HepG2 (cell line): ENCODE data around the gene MYL11. TPM values are rescaled to one million over a fixed set of nuclear protein-coding genes. Genes with fewer than 3 reads are reported as not detected.
A peak's percentile ranks its signal among the peaks of the same experiment; 100 is the strongest.

Source experiments
- GPN1 ChIP-seq: sonication (generic); formaldehyde crosslinking; IDR thresholded peaks from 2 replicates; pipeline ENCODE4 v1.5.1; 2020; ENCODE audit warnings: missing genetic modification reagents, borderline replicate concordance
- IRF2 ChIP-seq: IDR thresholded peaks from 2 replicates; pipeline ENCODE4 v1.6.1; 2018; ENCODE audit warnings: missing genetic modification reagents, missing compliant biosample characterization
- KAT8 ChIP-seq: IDR thresholded peaks from 2 replicates; pipeline ENCODE4 v1.6.1; 2016; ENCODE audit warnings: missing genetic modification reagents, missing compliant biosample characterization
- LBX2 ChIP-seq: sonication (generic); formaldehyde crosslinking; IDR thresholded peaks from 2 replicates; pipeline ENCODE4 v1.5.0; 2020; ENCODE audit warnings: missing genetic modification reagents, mild to moderate bottlenecking, borderline replicate concordance
- NFATC3 ChIP-seq: sonication (generic); formaldehyde crosslinking; IDR thresholded peaks from 2 replicates; pipeline ENCODE4 v1.5.1; 2020; ENCODE audit warnings: mild to moderate bottlenecking, missing genetic modification reagents
- NFYB ChIP-seq: sonication (generic); formaldehyde crosslinking; IDR thresholded peaks from 2 replicates; pipeline ENCODE4 v1.4.0; 2020; ENCODE audit warnings: missing genetic modification reagents
- POGZ ChIP-seq: sonication (generic); formaldehyde crosslinking; IDR thresholded peaks from 2 replicates; pipeline ENCODE4 v1.4.0; 2020; ENCODE audit warnings: mild to moderate bottlenecking, missing genetic modification reagents
- RAD21 ChIP-seq: fragments of 450-650 bp; formaldehyde crosslinking; IDR thresholded peaks from 2 replicates; pipeline ENCODE4 v1.5.0; 2020; ENCODE audit warnings: mild to moderate bottlenecking
- RBM39 ChIP-seq: fragments of 200-400 bp; formaldehyde crosslinking; IDR thresholded peaks from one replicate; pipeline ENCODE4 v1.6.1; 2018; ENCODE audit warnings: antibody characterized with exemption, mild to moderate bottlenecking, low read depth, low read length; ENCODE audit not compliant: poor library complexity, severe bottlenecking
- SNAI1 ChIP-seq: sonication (generic); formaldehyde crosslinking; IDR thresholded peaks from 2 replicates; pipeline ENCODE4 v1.5.0; 2020; ENCODE audit warnings: mild to moderate bottlenecking, missing genetic modification reagents, borderline replicate concordance
- STAT5B ChIP-seq: sonication (generic); formaldehyde crosslinking; IDR thresholded peaks from 2 replicates; pipeline ENCODE4 v1.4.0; 2020; ENCODE audit warnings: missing genetic modification reagents
- TMF1 ChIP-seq: sonication (generic); formaldehyde crosslinking; IDR thresholded peaks from 2 replicates; pipeline ENCODE4 v1.8.1; 2022; ENCODE audit warnings: low read depth, missing genetic modification reagents
- U2AF1 ChIP-seq: fragments of 200-400 bp; formaldehyde crosslinking; optimal IDR thresholded peaks from 2 replicates; pipeline ENCODE3; 2017; ENCODE audit warnings: mild to moderate bottlenecking, low read depth, low read length
- ZFAT ChIP-seq: sonication (generic); formaldehyde crosslinking; conservative IDR thresholded peaks from 2 replicates; pipeline ENCODE4 v1.8.1; 2023; ENCODE audit warnings: missing genetic modification reagents, inconsistent platforms
- ZNF530 ChIP-seq: sonication (generic); formaldehyde crosslinking; IDR thresholded peaks from 2 replicates; pipeline ENCODE4 v1.5.0; 2020; ENCODE audit warnings: low read depth, mild to moderate bottlenecking, missing genetic modification reagents
- ZNF556 ChIP-seq: sonication (generic); formaldehyde crosslinking; IDR thresholded peaks from 2 replicates; pipeline ENCODE4 v1.4.0; 2020; ENCODE audit warnings: mild to moderate bottlenecking, missing genetic modification reagents, borderline replicate concordance
- ZNF563 ChIP-seq: sonication (generic); formaldehyde crosslinking; IDR thresholded peaks from 2 replicates; pipeline ENCODE4 v1.8.0; 2022; ENCODE audit warnings: mild to moderate bottlenecking, moderate library complexity, missing genetic modification reagents
- ZNF577 ChIP-seq: sonication (generic); formaldehyde crosslinking; IDR thresholded peaks from 2 replicates; pipeline ENCODE4 v1.4.0; 2020; ENCODE audit warnings: mild to moderate bottlenecking, low read depth, missing genetic modification reagents, borderline replicate concordance
- ZNF598 ChIP-seq: sonication (generic); formaldehyde crosslinking; IDR thresholded peaks from 2 replicates; pipeline ENCODE4 v1.5.1; 2020; ENCODE audit warnings: mild to moderate bottlenecking, missing genetic modification reagents, borderline replicate concordance
- ZNF615 ChIP-seq: sonication (generic); formaldehyde crosslinking; IDR thresholded peaks from 2 replicates; pipeline ENCODE4 v1.5.0; 2020; ENCODE audit warnings: mild to moderate bottlenecking, missing genetic modification reagents, borderline replicate concordance
- ZNF678 ChIP-seq: sonication (generic); formaldehyde crosslinking; IDR thresholded peaks from 2 replicates; pipeline ENCODE4 v1.4.0; 2020; ENCODE audit warnings: mild to moderate bottlenecking, missing genetic modification reagents
- polyA plus RNA-seq, 8 experiments: library from polyadenylated mRNA; depleted of rRNA in 3 of 8; stranded (reverse) in 7 of 8; unstranded in 1 of 8; fragments of >200 nt; fragmentation: Illumina TruSeq in 4 of 8; extraction: Trizol in 4 of 8; gene quantifications; 2 replicates each; pipeline versions ENCODE4 v1.2.1 to v1.2.3, GENCODE V29; 2011 to 2016; ENCODE audit warnings: low read depth in 4 of 8, missing spikeins in 1 of 8, mixed read lengths in 1 of 8; ENCODE audit not compliant: insufficient read depth in 1 of 8
- total RNA-seq, 5 experiments: library from RNA; depleted of rRNA; stranded (reverse); fragments of >200 nt; fragmentation: Illumina TruSeq; extraction: Trizol; gene quantifications; 2 replicates each; pipeline ENCODE4 v1.2.3, GENCODE V29; 2016; ENCODE audit warnings: low read depth in 1 of 5
- TF ChIP-seq, protein P1 (sequence below), 2 experiments: sonication (generic) in 1 of 2; formaldehyde crosslinking in 1 of 2; IDR thresholded peaks; 2 replicates each; pipeline versions ENCODE4 v1.5.1 to v1.6.1; 2011 to 2020; ENCODE audit warnings: borderline replicate concordance in 1 of 2, low read depth in 1 of 2, low read length in 1 of 2, mild to moderate bottlenecking in 1 of 2, missing genetic modification reagents in 1 of 2, moderate library complexity in 1 of 2
- TF ChIP-seq, protein P2 (sequence below): sonication (generic); formaldehyde crosslinking; IDR thresholded peaks from 2 replicates; pipeline ENCODE4 v1.4.0; 2020; ENCODE audit warnings: missing genetic modification reagents, borderline replicate concordance

Gene MYL11
- total and polyA plus RNA-seq, 2 of the 13 experiments (the other 11 are each of a cell fraction or from before 2014, with no cell fraction given): not detected

DNA sequence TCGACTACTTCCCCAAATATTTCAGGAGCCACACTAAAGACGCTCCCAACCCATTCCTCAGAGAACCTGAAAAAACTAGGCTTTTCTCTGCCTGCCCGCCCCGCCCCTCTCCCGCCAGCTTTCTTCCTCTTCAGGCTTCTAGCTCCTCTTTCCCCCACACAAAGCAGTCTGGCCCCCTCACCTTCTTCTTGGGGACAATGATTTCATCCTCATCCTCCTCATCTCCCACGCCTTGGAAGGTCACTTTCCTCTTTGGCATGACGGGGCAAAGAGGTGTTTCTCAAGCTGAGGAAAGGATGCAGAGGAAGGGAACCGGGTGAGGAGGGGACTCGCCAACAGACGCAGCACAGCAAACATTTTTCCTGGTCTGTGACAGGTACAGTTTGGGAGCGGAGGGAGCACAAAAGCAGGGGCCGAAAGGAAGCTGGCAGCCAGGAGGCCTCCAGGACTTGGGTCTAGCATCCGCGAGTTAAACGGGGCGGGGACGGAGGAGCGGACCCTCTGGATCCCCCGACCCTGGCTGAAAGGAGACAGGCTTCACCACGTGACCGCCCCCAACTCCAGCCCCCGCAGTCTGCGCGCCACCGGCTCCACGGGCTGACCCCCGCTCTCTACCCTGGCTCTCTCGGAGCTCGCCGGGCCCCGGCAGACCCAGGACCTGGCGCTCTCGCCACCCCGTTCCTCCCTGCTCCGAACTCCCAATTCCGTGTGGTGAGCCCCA lies 20.0 kb upstream of the MYL11 start (continued):
- TF ChIP-seq TMF1 (0 out of 2 replicates have a peak, but pooled peaks have one; percentile 65), ZNF563 (CRISPR knock-in tag) (peak; percentile 61; the same call in 1 of the 2 replicates), ZNF577 (no peak), LBX2 (CRISPR knock-in tag) (0 out of 2 replicates have a peak, but pooled peaks have one; percentile 14), RBM39 (no peak), SNAI1 (CRISPR knock-in tag) (peak; percentile 15; the same call in 1 of the 2 replicates), ZFAT (no peak), ZNF598 (CRISPR knock-in tag) (0 out of 2 replicates have a peak, but pooled peaks have one; percentile 19), POGZ (CRISPR knock-in tag) (no peak), NFATC3 (CRISPR knock-in tag) (no peak), ZNF556 (CRISPR knock-in tag) (no peak), NFYB (CRISPR knock-in tag) (no peak; the same call in 1 of the 2 replicates), KAT8 (no peak), U2AF1 (no peak), RAD21 (no peak), ZNF615 (CRISPR knock-in tag) (0 out of 2 replicates have a peak, but pooled peaks have one; percentile 34), STAT5B (CRISPR knock-in tag) (peak; percentile 28; the same call in 1 of the 2 replicates), IRF2 (CRISPR knock-in tag) (no peak), ZNF678 (CRISPR knock-in tag) (no peak), GPN1 (CRISPR knock-in tag) (no peak), ZNF530 (no peak)
- TF ChIP-seq, protein P1, sequence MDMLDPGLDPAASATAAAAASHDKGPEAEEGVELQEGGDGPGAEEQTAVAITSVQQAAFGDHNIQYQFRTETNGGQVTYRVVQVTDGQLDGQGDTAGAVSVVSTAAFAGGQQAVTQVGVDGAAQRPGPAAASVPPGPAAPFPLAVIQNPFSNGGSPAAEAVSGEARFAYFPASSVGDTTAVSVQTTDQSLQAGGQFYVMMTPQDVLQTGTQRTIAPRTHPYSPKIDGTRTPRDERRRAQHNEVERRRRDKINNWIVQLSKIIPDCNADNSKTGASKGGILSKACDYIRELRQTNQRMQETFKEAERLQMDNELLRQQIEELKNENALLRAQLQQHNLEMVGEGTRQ (IDR thresholded peaks at IDR 0.05; ENCODE audit: low read depth, low read length): peak; percentile 64; the same call in 1 of the 2 replicates
- TF ChIP-seq, protein P1 (CRISPR knock-in tag; IDR thresholded peaks at IDR 0.05; ENCODE audit: borderline replicate concordance): no peak
- TF ChIP-seq, protein P2, sequence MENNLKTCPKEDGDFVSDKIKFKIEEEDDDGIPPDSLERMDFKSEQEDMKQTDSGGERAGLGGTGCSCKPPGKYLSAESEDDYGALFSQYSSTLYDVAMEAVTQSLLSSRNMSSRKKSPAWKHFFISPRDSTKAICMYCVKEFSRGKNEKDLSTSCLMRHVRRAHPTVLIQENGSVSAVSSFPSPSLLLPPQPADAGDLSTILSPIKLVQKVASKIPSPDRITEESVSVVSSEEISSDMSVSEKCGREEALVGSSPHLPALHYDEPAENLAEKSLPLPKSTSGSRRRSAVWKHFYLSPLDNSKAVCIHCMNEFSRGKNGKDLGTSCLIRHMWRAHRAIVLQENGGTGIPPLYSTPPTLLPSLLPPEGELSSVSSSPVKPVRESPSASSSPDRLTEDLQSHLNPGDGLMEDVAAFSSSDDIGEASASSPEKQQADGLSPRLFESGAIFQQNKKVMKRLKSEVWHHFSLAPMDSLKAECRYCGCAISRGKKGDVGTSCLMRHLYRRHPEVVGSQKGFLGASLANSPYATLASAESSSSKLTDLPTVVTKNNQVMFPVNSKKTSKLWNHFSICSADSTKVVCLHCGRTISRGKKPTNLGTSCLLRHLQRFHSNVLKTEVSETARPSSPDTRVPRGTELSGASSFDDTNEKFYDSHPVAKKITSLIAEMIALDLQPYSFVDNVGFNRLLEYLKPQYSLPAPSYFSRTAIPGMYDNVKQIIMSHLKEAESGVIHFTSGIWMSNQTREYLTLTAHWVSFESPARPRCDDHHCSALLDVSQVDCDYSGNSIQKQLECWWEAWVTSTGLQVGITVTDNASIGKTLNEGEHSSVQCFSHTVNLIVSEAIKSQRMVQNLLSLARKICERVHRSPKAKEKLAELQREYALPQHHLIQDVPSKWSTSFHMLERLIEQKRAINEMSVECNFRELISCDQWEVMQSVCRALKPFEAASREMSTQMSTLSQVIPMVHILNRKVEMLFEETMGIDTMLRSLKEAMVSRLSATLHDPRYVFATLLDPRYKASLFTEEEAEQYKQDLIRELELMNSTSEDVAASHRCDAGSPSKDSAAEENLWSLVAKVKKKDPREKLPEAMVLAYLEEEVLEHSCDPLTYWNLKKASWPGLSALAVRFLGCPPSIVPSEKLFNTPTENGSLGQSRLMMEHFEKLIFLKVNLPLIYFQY: peak; percentile 5; the same call in 1 of the 2 replicates
